IPS-18c (cell line): Measurements from ENCODE around the gene PKNOX2.

Experiments
- H3K4me3 ChIP-seq: 2 replicates; pipeline ENCODE4 v1.7.0; 2013; ENCODE audit warnings: low read depth, mild to moderate bottlenecking, low read length, moderate library complexity; ENCODE audit not compliant: insufficient read depth
- H3K9me3 ChIP-seq: one replicate; pipeline ENCODE4 v1.6.1; 2013; ENCODE audit warnings: mild to moderate bottlenecking, low read length, moderate library complexity; ENCODE audit not compliant: control insufficient read depth, insufficient read depth

Gene PKNOX2

DNA sequence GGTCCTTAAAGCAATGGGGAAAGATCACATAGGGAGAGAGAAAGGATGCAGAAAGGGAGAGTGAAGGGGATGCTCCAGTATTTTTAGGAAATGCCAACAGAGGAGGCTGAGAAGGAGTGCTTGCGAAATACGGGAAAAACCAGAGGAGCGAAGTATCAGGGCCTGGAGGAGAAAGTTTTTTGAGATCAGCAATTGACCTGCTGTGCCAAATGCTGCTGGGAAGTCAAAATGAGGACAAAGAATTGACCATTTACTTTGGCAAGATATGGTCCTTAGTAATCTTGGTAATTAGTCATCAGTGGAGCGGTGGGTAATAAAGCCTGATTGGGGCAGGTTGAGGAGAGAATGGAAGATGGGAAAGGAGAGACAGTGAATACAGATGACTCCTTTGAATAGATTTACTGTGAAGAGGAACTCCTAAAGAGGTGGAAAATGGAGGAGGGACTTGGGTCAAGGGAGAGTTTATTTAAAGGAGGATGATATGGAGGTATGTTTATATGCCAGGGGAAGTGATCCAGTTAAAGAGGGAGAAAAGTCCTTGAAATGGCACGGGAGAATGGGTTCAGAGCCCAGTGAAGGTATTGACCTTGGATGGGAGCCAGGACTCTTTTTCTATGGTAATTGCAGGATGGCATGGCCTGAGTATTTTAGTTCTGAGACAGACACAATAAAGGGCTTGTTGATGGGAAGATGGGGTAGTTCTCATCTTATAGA, 111.5 kb downstream of the PKNOX2 start:
- no peaks in the 10 kb centered on the region for H3K9me3 ChIP-seq
- no peak overlapping the region for H3K4me3 ChIP-seq

DNA sequence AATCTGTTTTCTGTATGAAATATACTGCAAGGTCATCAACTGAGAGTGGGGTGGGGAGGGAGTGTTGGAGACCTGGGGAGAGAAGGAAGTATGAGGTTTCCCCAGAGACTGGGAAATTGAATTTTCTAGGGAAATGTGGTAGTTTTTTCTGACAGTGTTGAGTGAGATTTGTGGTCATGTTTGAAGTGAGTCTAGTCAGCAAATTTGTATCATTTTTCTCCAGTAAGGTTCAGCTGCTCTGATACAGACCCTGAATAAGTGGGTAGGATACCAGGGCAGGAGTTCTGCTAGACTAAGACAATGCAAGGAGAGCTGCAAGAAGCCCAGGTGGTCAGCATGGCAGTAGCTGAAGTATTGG, 112.0 kb downstream of the PKNOX2 start:
- Histone ChIP-seq H3K9me3 (no peaks in the 10 kb centered on the region), H3K4me3 (no peak overlapping the region)

DNA sequence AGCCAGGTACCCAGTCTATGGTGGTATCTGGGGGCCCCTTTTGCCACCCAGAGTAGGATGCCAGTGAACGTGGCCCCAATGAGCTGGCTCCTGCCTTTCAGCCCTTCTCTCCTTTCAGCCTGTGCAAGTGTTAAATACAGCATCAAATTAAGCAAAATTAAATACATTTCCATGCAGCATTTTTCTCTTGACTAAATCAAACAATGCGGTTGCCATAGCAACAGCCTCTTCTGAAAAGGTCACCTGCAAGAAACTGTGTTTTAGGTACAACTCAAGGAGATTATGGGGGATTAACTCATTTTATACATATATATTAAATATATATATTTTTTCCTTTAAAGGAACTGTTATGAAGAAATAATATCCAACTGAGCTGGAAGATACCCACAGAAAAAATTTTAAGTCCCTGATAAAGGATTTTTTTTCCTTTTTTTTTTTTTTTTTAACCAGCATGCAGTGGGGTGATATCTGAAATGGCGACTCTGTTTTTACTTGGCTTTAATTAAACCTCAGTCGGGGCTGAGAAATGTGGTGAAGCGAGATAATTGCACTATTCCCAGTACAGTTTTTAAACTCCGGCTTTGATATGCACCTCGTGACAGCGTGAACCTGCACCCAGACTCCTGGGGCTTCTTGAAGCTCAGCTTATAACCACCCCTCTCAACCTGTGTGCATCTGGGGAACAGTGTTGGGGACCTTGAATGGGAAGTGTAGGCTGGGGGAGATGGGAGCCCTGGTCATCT, 115.3 kb downstream of the PKNOX2 start:
- Histone ChIP-seq H3K4me3 (no peak overlapping the region), H3K9me3 (no peaks in the 10 kb centered on the region)

DNA sequence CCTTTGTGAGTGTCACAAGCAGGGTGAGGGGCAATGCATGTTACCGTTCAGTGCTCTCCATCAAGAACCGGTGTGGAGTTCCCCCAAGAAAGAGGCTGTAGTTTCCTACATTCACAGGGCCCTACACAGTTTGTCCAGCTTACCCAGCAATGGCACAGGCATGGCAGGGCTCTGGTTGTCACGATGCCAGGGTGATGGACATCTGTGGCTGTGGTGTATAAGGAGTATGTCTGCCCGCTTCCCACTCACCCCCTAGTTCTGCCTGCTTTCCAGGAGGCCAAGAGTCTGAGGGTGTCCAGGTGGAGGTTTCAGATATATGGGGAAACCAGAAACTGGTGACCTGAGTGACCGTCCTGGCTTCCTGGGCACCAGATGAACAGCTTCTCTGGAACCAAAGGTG, 116.1 kb downstream of the PKNOX2 start:
- no peak overlapping the region for H3K4me3 ChIP-seq
- no peaks in the 10 kb centered on the region for H3K9me3 ChIP-seq

DNA sequence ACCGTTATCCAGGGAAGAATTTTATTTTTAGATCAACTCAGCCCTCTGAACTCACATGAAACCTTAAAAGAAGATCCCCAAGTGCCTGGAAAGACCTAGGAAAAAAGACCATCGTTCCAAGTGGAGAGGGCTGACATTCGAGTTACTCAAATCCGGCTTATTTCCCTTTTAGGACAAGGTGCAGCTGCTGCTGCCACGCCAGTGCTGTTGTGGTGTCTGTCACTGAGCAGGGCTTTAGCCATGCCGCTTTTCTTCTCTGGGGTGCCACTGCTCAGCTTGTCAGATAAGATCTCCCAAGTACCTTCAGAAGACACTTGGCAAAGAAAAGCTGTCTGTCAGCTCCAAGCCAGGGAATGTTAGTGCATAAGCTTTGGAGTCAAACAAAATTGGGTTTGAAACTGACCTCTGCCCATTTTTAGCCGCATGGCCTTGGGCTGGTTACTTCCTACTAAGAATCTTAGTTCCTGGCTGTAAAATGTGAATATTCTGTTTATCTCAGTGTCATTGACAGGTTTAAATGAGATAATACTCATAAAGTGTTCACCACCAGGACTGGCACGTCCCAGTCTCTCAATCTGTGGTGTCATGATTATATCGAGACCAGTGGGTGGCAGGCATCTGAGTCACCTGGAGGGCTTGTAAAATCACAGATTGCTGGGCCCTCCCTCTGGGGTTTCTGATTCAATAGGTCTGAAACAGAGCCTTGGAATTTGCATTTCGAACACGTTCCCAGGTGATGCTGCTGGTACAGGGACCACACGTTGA, 117.5 kb downstream of the PKNOX2 start:
- H3K9me3 ChIP-seq: no peaks in the 10 kb centered on the region
- H3K4me3 ChIP-seq: no peak overlapping the region

DNA sequence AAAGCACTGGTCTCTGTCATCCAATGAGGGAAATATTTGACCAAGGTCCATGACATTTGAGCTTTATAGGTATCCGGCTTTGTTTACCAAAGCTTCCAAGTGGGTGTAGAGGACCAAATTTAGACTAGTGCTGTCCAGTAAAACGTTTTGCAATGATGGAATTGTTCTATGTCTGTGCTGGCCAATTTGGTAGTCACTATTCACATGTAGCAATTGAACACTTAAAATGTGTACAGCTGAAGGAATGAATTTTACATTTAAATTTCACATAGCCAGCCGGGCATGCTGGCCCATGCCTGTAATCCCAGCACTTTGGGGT, 118.0 kb downstream of the PKNOX2 start:
- no peak overlapping the region for H3K4me3 ChIP-seq

DNA sequence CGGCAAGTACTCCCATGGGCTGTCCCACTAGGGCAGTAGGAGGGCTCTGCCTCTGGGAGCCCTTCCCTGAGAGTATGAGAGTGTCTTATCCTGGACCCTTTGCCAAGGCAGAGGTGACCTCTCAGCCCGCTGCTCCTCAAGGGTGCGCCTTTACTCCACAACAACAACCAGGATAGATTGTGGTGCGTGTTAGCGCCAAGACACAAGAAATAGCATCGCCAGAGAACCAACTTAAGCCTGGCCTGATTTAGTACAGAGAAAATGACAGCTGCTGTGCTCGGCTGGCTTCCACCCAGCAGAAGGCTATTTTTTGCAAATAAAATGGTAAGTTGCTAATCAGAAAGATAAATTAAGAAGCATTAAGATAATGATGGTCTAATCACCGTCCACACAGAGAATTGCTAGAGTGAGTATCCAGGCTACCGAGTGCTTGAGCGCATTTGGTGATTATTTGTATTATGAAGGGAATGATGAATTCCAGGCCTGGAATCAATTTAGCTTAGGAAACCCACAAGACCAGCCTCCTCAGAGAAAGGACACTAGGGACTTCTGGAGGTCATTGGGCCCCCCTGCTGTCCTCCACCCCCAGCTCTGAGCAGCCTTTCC, 119.8 kb downstream of the PKNOX2 start:
- Histone ChIP-seq H3K4me3 (no peak overlapping the region), H3K9me3 (no peaks in the 10 kb centered on the region)

More for the DNA sequence above, 118.0 kb downstream of the PKNOX2 start:
- H3K9me3 ChIP-seq: no peaks in the 10 kb centered on the region

DNA sequence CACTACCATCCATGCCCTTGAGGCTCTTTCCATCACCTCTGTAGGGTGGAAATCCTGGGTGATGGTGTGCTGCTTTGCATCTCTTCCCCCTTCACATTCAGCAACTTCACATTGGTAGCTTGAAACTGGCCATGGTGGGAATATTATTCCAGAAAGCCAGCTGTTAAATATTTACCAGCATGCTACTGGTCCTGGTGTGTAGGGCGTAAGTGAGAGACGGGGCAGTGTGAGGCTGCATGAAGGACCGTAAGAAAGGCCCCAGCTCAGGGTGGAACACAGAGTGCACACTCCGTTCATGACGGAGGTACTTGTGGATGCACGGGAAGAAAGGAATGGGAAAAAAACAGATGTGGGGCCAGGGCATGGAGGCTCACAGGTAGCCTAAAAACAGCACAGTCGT, 121.3 kb downstream of the PKNOX2 start:
- Histone ChIP-seq H3K9me3 (no peaks in the 10 kb centered on the region), H3K4me3 (no peak overlapping the region)

DNA sequence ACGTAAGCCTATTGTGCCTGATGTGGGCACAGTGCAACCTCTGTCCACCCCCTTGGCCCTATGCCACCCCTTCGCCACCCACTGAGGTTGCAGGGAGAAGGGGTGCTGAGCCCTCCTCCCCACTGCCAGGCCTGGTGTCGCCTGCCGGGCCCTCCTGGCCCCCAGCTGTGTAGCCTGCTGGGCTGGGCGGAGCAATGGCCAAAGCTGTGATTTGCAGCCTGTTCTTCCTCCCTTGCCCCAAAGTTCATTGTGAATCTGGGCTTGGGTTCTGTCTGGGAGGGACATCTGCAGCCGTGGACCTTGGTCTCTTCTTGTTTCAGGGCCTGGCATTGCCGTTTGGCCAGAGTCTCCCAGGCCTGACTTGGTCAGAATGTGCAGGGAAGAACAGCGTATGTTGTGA, 121.9 kb downstream of the PKNOX2 start:
- H3K4me3 ChIP-seq: no peak overlapping the region; the same call in 1 of the 2 replicates
- no peaks in the 10 kb centered on the region for H3K9me3 ChIP-seq

DNA sequence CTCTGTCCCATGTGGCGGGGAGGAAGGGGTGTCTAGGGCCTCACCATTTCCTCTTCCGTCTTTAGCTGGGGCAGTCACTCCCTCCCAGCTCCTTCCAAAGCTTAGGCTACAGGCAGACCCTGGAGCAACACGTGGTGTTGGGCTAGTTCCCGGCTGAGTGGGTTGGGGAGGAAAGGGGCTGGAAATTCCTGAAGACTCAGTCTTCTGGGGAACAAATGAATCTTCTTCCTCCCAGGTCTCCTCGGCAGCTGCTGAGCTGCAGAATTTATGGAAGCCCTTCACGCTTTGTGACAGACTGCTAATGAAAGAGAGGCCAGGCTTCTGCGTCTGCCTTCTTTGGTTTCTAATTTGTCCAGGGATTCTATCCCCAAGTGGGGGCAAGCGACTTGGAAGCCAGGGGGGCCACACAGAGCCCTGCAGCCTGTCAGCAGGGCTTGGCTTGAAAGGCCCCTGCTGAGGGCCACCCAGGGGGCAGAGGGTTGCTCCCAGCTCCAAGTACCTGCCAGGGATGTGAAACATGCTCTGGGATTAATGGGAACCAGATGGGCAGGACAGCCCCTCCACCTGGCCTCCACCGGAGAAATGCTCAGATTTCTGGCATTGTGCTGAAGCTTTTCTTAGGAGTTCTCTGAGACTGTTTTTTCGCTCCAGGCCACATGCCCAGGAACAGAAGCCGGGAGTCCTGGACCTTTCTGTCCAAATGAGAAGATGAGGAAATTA, 123.1 kb downstream of the PKNOX2 start:
- Histone ChIP-seq H3K9me3 (no peaks in the 10 kb centered on the region), H3K4me3 (no peak overlapping the region)

DNA sequence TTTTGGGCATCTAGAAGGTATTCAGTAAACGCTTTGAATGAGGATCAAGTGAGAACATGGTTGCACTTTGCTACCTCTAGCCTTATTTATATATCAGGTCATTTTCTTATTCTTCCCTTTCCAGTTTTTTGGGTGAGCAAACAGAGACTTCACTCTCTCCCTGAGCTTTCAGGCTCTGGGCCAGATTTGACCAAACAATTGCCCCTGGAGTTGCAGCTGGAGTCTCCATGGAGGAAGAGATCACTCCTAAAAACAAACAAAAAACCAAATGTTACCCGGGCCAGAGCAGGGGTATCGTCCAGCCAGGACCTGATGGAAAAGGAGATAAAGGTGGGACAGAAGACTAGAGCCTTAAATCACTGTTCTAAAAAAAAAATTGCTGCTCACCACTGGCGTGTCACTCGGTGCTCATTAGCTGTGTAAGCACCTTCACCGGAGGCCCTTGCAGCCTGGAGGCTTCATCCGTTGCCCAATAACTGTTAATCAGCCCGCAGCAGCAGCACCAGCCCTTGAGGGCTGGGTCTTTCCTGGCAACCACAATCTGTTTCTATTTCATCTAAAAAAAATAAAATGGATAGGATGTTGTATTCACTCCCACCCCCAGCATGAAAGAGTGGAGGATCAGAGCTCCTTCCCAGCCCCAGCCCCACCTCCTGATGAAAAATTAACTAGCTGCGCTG, 125.0 kb downstream of the PKNOX2 start:
- Histone ChIP-seq H3K4me3 (no peak overlapping the region), H3K9me3 (no peaks in the 10 kb centered on the region)

DNA sequence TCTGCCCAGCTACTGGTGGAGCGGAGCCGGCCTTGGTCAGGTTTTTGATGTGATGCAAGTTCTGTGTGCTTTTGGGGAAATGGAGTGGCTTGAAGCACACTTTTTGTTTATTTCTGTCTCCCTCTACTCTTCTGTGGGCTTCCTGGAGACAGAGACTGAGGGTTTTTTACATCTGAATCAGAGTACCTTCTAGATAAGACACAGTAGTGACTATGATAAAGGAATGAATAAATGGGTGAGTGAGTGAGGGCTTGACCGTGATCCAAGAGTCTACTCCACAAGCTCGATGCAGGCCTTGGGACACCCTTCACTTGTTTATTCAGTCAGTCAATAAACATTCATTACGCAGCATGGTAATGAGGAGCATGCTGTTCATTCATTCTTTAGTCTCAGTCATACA, 125.7 kb downstream of the PKNOX2 start:
- H3K4me3 ChIP-seq: no peak overlapping the region

DNA sequence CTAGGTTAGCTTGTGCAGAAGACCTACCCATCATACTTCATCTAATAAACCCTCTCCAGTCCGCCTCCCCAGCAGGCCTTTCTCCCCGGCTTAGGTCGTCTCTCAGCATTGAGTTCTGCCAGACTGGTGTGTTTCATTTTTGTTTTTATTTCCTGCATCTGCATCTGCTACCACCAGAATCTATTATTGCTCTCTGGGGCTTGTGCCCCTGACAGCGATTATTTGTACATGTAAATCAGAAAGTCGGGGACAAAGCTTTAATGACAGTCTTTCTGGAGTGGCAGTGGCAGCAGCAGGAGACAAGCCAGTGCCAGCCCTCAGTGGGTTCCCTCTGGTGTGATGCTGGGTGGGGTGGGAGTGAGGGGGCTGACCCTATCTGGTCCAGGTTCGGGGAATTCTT, 127.5 kb downstream of the PKNOX2 start:
- no peaks in the 10 kb centered on the region for H3K9me3 ChIP-seq
- no peak overlapping the region for H3K4me3 ChIP-seq

More for the DNA sequence above, 125.7 kb downstream of the PKNOX2 start:
- H3K9me3 ChIP-seq: no peaks in the 10 kb centered on the region

DNA sequence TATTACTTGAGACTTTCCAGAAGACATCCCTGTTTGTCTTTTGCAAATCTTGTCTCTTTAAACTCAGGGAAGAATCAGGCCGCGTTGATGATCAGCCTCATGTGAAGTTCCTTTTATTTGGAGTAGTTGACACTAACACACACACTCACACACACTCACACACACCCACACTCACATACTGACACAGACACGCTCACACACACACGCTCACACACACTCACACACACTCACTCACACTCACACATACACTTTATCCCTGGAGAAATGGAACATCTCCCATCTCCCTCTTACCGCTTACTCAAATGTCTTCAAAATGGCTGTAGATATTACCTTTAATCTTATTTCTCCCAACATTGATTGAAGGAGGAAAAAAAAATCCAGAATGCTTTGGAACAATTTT, 129.0 kb downstream of the PKNOX2 start:
- Histone ChIP-seq H3K9me3 (no peaks in the 10 kb centered on the region), H3K4me3 (no peak overlapping the region)

DNA sequence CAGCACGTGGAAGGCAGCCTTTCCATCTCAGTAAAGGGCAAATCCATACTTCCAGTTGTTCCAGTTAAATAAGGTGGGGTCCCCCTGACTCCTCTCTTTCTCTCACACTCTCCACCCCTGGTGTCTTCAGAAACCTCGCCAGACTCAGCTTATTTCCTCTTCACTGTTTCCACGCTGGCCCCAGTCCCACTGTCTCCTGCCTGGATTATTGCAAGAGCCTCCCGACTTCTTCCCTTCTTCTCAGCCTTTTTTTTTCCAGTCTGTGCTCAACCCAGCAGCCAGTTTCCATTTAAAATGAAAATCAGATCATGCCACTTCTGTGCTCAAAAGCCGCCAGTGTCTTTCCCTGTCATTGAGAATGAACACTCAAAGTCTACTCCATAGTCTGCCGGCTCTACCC, 131.4 kb downstream of the PKNOX2 start:
- Histone ChIP-seq H3K4me3 (no peak overlapping the region), H3K9me3 (no peaks in the 10 kb centered on the region)

DNA sequence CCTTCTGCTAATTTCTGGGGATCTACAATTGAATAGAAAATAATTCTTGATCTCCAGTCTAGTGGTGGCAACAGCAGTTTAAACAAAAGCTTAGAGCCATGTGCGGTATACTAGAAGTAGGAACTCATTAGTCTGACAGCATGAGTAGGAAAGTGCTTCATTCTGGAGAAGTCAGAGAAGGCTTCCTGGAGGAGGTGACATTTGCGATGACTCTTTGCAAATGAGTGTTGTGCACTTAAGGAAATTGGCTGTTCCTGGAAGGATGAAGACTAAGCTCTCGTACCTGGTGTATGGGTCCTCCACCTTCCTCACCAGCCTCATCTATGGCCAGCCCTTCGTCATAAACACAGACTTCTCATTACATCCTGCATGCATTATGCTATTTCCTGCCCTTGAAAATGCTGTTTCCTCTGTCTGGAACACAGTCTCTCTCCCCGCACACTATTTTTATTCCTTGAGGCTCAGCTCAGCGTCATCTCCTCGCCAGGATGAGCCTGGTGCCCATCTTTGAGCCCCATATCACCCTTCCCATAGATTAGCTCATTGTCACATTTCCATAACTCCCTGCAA, 132.9 kb downstream of the PKNOX2 start:
- no peak overlapping the region for H3K4me3 ChIP-seq
- no peaks in the 10 kb centered on the region for H3K9me3 ChIP-seq
